Superior temporal gyrus (tissue), 1 donor: ENCODE data around the gene SH2D1A.
"Not testable (repeated sequence)": the region's sequence is repeated elsewhere in the genome, so short reads cannot be mapped to it uniquely, and the experiment has no call there.

ENCODE experiments used
- DNase-seq: peaks from one replicate; pipeline ENCODE4 v3.0.0-alpha.2; 2016; ENCODE audit errors: extremely low spot score

SH2D1A gene

DNA sequence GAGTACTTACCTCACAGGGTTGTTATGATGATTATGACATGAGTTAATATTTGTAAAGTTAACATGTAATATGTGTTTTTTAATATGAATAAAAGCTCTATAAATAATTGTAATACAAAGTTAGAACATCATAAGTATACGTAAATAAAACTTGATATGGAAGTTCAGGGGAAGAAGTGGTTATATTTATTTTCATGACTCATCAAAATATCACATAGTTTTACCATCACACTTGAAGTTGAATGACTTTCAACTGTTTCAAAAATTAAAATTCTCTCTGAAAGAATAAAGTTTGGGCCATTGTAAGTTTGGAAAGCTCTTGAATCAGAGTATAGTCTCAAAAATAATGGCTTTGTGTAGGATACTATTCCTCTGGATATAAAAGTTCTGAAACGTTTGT is 8.3 kb downstream of the SH2D1A start:
- no peak for DNase-seq

- no peak for DNase-seq
These were observed 12.5 kb downstream of the SH2D1A start for GRCh38 chrX:124358800-124359383.

DNA sequence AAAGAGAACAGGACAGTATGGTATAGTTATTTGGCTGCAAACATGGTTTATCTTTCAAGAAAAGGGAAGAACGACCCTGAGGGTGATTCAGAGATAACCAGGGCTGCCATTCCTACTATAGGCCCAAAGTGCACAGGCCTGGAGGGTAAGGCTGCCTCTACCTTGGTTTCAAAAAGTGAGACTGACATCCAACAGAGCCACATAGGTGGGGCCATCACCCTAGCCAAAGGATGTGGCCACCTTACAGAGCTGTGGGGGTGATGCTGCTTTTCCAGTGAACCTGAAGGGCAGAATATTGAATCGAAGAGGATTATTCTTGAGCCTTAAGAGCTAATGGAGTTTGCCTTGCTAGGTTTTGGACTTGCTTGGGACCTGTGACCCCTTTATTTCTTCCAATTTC is 15.7 kb downstream of the SH2D1A start:
- no peak for DNase-seq

DNA sequence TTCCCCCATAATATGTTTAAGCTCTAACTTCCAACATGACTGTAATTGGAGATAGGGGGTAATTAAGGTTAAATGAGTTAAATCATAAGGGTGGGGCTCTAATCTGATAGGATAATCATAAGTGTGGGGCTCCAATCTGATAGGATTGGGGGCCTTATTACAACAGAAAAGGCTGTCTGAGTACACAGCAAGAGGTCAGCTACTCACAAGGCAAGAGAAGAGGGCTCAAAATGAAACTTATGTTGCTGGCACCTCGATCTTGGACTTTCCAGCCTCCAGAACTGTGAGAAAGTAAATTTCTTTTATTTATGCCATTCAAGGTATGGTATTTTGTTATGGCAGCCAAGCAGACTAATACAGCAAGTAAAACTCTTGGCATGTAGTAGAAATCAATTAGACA is 16.4 kb downstream of the SH2D1A start:
- DNase-seq: no peak

DNA sequence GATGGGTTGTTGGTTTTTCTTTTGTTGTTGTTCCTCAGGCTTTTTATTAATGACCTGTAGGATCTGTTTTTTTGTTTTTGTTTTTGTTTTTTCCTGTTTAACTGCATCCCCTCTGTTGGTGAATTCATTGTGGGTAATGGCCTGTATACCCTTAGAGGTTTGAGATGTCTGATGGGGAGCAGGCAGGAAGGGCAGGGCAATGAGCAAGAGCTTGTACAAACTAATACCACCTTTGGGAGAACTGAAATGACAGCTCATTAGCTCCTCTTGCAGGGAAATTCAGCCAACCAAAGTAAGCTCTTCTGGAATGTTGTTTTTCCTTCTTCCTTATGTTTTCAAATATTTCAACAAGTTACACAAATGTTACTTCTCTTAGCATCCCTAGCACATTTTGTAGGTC is 23.4 kb downstream of the SH2D1A start:
- no peak for DNase-seq

- no peak for DNase-seq
These were observed 27.0 kb downstream of the SH2D1A start for GRCh38 chrX:124373348-124373747.

DNA sequence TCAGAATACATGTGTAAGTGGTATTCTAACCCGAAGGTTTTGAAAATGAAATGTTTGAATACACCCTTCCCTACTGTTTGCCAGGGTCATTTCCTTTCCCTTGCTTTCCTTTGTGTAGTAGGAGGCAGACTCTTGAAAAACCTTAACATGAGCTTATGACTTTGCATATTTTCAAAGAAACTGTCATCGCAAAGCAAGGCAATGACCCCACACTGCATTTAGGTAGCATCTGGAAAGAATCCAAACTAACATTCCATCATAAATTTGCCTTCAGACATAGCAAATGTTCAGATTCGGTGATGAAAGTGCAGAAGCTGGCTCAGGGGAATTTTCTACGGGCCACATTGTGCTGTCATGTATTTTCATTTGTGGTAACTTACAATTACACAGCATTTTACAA is 32.3 kb downstream of the SH2D1A start:
- no peak for DNase-seq

DNA sequence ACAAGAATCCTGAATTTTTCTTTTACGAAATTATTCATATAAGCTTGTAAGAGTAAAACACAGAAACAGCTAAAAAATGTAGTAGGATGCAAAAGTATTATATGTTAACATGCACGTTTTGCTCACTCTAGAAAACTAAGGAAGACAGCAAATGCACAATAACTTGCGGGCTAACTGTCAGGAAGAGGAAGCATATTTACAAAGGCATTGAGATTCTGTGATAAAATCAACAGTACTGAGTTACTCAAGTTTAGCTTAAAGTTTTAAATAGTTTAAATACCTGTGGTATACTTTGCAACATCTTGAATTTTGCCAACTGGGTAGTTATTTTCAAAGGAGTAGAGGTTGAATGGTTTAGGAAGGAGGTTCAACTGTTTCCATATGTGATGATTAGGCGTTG is 37.0 kb downstream of the SH2D1A start:
- no peak for DNase-seq

- no peak for DNase-seq
These were observed 40.0 kb downstream of the SH2D1A start for GRCh38 chrX:124386401-124386800.

- peak; percentile 80 for DNase-seq
These were observed 42.2 kb downstream of the SH2D1A start for GRCh38 chrX:124388562-124388961.

DNA sequence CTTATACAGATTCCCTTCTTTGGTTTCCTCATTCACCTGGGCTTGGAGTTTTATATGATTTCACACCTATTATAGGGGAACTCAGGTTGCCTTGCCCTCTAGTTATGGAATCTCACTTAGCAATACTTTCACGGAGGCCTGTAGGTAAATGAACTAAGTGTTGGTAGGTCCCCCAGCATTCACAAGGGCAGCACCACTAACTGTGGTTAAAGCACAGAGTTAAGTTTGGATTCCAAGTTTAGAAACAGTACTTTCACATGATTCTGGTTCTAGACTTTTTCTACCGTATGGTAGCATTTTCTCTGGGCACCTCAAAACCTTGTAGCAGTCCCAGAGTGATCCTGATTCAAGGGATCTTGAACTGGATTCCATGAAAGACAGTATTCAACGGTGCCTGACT is 46.4 kb downstream of the SH2D1A start:
- DNase-seq: no peak

GRCh38 chrX:124393238-124393637 is 46.9 kb downstream of the SH2D1A start:
- no peak for DNase-seq

DNA sequence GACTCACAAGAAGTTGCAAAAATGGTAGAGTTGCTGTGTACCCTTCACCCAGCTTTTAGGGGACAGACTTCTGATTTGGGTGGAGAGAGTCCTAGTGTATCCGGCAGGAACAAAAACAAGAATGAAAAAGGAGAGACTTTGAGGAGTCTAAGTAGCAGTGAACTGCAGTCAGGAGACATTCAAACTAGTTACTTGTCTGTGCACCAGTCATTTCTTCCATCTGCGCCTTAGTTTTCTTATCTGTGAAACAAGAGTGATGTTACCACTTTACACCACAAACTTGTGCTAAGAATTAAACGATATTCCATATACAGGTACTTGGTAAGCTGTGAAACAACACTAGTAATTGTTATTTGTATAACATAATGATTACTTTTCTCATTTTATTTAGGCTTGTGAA is 47.3 kb downstream of the SH2D1A start:
- no peak for DNase-seq

DNA sequence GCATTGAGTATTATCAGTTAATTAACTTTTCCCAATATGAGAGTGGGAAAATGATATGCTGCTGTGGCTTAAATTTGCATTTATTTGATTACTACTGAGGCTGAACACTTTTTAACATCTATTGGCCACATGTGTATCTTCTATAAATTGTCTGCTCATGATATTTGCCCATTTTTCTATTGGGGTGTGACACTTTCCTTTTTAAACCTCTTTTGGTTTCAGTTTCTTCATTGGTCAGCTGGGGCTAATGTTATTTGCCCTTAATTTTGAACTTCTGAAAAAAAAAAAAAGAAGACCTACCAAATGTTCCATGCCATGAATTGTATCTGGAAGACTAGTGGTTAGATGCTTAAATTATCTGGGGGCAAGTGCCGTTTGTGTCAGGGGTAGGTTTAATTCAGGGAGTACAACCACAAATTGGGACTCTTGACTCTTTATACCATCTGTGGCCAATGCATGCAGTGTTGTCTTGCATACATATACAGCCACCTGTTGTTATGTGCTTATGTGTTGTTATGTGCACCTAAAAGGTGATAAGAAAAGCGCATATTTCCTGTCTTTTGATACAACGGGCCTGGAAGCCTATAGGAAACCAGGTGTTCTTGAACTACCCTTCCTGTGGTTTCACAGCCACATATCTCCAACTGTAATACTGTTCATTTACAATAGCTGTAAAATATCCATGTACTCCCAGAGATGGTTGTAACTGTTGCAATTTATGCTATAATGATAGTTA is 49.0 kb downstream of the SH2D1A start:
- DNase-seq: no peak

GRCh38 chrX:124401696-124402095 is 55.3 kb downstream of the SH2D1A start:
- DNase-seq: no peak

- no peak for DNase-seq
These were observed 59.5 kb downstream of the SH2D1A start for GRCh38 chrX:124405868-124406267.

DNA sequence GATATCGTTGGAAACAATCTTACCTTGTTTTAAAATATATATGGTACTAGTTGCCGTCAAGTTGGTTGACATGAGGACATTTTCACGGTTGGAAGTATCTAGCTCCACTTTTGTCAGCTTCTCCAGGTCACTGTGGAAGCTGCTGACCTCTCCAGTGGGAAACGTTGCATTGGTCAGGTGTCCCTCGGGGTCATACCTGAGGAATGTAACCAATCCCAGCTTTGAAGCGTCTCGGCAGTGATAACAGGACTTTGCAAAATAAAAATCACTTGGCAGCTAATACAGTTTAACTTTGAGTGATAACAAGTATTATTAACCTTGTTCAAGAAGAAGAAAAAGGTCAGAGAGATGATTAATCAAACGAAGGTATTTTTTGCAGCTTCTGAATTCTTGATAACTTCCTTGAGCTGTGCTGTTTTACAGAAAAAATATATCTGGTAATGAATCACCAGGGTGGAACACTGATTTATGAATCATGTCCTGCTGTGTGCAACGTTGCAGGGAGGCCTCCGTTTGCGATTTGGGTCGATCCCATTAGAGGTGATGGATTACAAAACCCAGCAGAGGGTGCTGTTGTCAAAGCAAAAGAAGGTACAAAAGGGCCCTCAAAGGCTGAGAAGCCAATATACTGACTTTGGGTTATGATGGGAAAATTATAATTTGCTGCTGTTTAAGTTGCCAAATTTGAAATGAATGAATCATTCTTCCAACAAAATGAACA is 60.1 kb downstream of the SH2D1A start:
- DNase-seq: peak; percentile 72

DNA sequence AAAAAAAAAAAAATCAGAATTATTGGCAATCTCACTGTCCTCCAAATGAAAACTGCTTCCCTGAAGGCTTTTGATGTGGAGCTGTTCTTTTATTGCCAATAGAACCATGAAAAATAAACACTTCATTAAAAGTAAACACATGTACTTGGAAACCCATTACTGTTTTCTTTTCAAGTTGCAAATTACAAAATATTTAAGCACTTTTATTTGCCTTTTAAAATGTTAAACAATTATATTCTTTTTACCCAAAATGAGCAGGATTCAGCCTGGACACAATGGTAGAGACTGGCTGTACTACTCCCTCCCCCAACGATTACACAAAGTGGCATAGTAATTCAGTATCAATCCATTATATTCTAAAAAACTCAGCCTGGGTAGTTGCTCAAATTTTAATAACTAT is 60.9 kb downstream of the SH2D1A start:
- DNase-seq: no peak

DNA sequence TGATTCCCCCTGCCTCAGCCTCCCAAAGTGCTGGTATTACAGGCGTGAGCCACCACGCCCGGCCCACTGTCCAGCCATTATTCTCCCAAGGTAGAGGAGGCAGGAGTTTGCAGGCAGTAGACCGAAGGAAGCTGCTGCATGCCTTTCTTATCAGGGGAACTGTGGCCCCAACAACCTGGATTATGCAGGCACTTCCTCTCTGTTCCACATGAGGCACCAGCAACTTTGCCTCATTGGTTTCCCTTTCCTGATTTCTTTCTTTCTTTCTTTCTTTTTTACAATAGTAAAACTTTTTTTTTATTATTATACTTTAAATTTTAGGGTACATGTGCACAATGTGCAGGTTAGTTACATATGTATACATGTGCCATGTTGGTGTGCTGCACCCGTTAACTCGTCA is 62.0 kb downstream of the SH2D1A start:
- not testable (repeated sequence) for DNase-seq

DNA sequence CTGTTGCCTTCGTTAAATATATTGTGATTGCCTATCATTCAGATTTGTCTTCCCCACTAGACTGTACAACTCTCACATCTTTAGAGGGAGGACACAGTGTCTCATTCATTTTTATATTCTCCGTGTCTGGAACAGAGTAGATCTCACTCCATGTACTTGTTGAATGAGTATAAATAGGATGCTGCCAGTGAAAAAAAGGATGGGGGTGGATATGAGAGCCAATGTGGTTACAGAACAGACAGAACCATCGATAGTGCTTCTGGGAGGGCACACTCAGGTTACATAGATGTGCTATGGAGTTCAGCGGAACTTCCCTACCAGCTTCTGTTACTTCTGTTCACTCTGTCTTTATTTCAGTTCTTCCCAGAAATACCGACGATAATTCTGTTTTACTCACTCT is 66.9 kb downstream of the SH2D1A start:
- no peak for DNase-seq

GRCh38 chrX:124414281-124414680 is 67.9 kb downstream of the SH2D1A start:
- no peak for DNase-seq

- DNase-seq: no peak
These were observed 68.9 kb downstream of the SH2D1A start for GRCh38 chrX:124415115-124415800.
